HG03520 (cell line): Measurements from ENCODE around the gene TRAIP.
A peak's percentile ranks its signal among the peaks of the same experiment; 100 is the strongest.
"Not testable (repeated sequence)": the region's sequence is repeated elsewhere in the genome, so short reads cannot be mapped to it uniquely, and the experiment has no call there.

Experiments
- ATAC-seq: cut with Tn5 transposase; IDR thresholded peaks from one replicate; pipeline ENCODE4 v1.9.1; 2021; ENCODE audit warnings: mild to moderate bottlenecking, moderate library complexity; ENCODE audit not compliant: unreplicated experiment

The TRAIP gene, protein sequence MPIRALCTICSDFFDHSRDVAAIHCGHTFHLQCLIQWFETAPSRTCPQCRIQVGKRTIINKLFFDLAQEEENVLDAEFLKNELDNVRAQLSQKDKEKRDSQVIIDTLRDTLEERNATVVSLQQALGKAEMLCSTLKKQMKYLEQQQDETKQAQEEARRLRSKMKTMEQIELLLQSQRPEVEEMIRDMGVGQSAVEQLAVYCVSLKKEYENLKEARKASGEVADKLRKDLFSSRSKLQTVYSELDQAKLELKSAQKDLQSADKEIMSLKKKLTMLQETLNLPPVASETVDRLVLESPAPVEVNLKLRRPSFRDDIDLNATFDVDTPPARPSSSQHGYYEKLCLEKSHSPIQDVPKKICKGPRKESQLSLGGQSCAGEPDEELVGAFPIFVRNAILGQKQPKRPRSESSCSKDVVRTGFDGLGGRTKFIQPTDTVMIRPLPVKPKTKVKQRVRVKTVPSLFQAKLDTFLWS

GRCh38 chr3:49856181-49857005 lies at the start of gene TRAIP:
Gene TRAIP, minus strand, starts transcription at chr3:49856564. Its CDS starts 111 bp downstream, at chr3:49856453.
- peak; percentile 77 for ATAC-seq

DNA sequence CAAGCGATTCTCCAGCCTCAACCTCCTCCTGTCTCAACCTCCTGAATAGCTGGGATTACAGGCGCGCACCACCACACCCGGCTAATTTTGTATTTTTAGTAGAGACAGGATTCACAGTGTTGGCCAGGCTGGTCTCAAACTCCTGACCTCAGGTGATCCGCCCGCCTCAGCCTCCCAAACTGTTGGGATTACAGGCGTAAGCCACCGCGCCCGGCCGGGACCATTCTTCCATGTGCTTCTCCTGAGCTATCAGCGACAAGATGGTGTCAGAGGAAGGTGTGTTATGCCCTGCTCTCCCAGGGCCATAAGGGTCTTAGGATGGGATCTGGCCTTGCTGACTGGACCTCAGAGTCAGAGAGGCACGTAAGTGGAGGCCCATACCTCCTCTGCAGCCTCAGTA lies 48.1 kb upstream of the TRAIP start:
- ATAC-seq = not testable (repeated sequence)

GRCh38 chr3:49903451-49904424 lies 47.4 kb upstream of the TRAIP start, which contains the start of gene MST1R:
Gene MST1R, minus strand, starts transcription at chr3:49903873. Its CDS starts 264 bp downstream, at chr3:49903609.
- ATAC-seq = no peak

DNA sequence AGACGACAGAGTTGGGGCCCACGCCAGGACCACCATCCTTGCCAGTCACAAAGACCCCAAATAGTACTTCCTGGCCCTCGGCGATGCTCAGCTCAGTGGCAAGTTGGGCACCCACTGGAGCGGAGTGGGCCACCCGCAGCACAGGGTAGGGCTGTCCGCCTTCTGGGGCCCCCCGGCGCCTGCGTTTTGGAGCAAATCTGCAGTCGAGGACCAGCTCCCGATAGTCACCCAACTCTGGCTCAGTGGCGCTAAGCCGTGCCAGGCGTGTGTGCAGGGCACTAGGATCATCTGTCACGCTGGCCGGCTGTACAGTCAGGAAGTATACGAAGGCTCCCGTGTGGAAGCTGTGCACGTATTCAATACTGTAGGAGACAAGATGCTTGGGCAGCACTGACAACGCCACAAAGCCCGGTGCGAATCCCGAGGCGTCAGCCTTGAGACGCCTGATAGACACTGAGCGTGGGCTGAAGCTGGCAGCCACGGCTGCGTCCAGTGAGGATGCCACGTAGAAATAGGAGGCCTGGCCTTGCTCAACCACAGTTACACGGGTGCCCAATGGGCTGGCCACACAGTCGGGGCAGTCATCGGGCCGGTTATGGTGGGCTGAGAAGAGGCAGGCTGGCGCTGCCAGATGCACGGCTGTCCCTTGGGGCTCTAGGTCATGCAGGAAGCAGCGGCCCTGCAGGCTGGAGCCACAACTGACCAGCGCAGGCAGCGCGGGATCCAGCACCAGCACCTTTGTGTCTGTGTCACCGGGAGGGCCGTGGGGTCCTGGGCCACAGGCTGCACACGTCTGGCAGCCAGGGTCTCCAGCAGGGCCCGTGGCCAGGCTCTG lies 46.4 kb upstream of the TRAIP start:
- no peak for ATAC-seq

- no peak for ATAC-seq
These were observed 45.3 kb upstream of the TRAIP start for GRCh38 chr3:49901366-49902339.

DNA sequence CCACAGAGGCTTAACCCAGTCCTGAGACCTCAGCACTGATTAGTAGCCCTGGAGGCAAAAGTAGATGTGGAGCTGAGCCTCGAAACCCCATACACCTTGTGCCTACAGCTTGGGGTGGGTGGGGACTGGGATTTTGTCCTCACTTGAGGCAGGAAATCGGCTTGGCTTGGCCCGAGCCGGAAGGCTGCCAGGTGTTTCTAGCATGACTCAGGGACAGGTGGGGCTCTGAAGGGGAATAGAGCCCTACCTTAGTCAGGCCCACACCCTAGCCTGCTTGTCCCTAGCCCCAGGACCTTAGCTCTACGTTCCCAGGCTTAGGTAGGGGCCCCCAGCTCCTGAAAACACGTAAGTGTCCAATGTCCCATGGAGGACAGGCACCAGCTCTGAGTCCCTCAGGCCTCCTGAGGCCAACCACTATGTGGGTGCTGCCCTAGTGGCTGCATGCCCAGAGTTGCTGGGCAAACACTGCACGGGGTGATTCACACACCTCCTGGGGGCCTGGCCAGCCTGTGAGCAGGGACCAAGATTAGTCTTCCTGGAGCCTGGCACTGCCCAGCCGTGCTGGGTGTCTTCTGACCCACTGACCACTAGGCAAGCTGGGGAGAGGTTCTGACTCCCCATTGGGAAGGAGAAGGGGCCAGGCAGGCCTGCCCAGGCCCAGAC lies 44.3 kb upstream of the TRAIP start:
- ATAC-seq = no peak

- no peak for ATAC-seq
These were observed 43.5 kb upstream of the TRAIP start for GRCh38 chr3:49899815-49900214.

DNA sequence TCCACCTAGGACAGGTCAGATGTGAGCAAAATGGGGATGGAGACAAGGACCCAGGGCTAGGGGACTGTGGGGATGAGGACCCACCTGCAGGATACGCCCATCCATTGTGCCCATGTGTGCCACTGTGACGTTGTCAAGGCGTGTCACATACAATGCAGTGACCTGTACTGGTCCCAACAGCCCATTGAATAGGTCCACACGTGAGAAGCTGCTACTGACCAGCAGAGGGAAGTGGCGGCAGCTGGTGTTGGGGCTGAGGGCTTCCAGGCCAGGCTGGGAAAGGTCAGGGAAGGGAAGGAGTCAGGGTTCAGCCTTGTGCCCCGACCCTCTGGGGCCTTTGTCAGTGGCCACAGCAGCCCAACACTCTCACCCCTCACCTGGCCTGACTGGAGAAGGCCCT lies 42.6 kb upstream of the TRAIP start:
- no peak for ATAC-seq

- no peak for ATAC-seq
These were observed 40.0 kb upstream of the TRAIP start for GRCh38 chr3:49896345-49896744.

- no peak for ATAC-seq
These were observed 39.4 kb upstream of the TRAIP start for GRCh38 chr3:49895791-49896190.

DNA sequence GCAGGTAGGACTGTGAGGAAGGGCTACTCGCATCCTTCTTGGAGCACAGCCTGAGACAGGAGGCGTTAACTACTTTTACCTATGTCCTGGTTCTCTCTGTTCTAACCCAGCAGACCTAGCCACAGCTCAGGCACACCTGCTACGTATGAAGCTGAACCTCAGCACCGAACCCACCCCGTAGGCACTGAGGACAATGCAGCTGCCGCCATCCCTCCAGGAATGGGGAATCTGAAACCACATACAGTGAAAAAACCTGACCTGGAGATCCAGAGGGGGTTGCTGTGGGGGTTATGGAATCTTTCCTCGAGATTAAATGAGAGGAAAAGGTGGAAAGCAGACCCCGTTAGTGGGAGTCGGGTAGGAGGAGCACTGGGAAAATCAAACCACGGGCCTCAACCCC lies 32.9 kb upstream of the TRAIP start:
- ATAC-seq = no peak

GRCh38 chr3:49886922-49887265 lies 30.5 kb upstream of the TRAIP start:
- ATAC-seq = no peak

GRCh38 chr3:49883998-49884397 lies 27.6 kb upstream of the TRAIP start:
- no peak for ATAC-seq

DNA sequence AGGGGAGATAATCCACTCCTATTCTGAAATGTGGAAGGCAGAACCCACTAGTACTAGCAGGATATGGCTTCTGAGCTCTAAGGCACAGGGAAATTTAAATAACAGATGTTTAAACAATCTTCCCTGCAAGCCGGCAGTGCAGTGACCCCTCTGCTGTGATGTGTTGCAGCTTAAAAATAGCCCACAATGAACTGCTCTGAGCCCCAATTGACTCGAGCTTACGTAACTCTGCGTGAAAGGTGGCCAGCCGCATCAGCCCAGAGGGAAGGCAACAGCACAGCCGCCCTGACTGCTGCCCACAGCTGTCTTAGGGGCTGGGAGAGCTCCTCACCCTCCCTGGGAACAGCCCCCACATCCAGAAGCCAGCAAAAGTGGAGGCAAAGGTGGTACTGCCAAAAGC lies 25.8 kb upstream of the TRAIP start:
- no peak for ATAC-seq

- ATAC-seq = no peak
These were observed 24.4 kb upstream of the TRAIP start for GRCh38 chr3:49880581-49881315.

GRCh38 chr3:49879721-49880120 lies 23.4 kb upstream of the TRAIP start:
- no peak for ATAC-seq

DNA sequence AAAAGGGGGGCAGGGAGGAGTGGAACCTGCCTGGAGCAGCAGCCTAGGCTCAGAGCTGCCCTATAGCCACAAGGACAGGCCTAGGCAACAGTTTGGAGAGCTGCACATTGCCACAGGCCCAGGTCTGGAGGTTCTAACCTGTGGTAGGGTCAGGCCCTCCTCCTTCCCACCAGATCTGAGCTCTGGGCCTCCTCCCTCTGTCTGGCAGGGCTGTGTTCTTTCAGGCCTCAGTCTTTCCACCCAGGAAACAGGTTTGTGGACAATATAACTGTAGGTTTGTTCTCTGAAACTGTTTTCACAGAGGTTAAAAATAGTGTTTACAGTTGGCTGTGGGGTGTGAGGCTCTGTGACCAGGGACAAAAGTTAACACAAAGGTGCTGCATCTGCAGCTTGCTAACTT lies 22.3 kb upstream of the TRAIP start:
- ATAC-seq = no peak

- ATAC-seq = no peak
These were observed 21.4 kb upstream of the TRAIP start for GRCh38 chr3:49877716-49878115.
